H9 (cell line): ENCODE results near the gene F10. TPM values are rescaled to one million over a fixed set of nuclear protein-coding genes. Genes with fewer than 3 reads are reported as not detected.

Source experiments
- DNase-seq: peaks from one replicate; pipeline ENCODE4 v3.0.0-alpha.2; 2017
- H2AFZ ChIP-seq: one replicate; pipeline ENCODE4 v1.6.1; 2013; ENCODE audit warnings: mild to moderate bottlenecking, low read length, control low read depth, moderate library complexity
- H2AK5ac ChIP-seq: 2 replicates; pipeline ENCODE4 v1.6.1; 2013; ENCODE audit warnings: low read length, control low read depth, mixed read lengths; ENCODE audit not compliant: insufficient read length
- H2BK120ac ChIP-seq: one replicate; pipeline ENCODE4 v1.6.1; 2013; ENCODE audit warnings: low read depth, mild to moderate bottlenecking, low read length, control low read depth, inconsistent platforms; ENCODE audit not compliant: poor library complexity, severe bottlenecking
- H2BK12ac ChIP-seq: 2 replicates; pipeline ENCODE4 v1.6.1; 2013; ENCODE audit warnings: low read length, control low read depth, mixed read lengths, low read depth; ENCODE audit not compliant: insufficient read length
- H2BK15ac ChIP-seq: 2 replicates; pipeline ENCODE4 v1.6.1; 2013; ENCODE audit warnings: low read depth, low read length, control low read depth
- H2BK20ac ChIP-seq: one replicate; pipeline ENCODE4 v1.6.1; 2013; ENCODE audit warnings: low read depth, mild to moderate bottlenecking, low read length, control low read depth, inconsistent platforms; ENCODE audit not compliant: poor library complexity, severe bottlenecking
- H2BK5ac ChIP-seq: 2 replicates; pipeline ENCODE4 v1.6.1; 2013; ENCODE audit warnings: low read length, control low read depth, mixed read lengths; ENCODE audit not compliant: insufficient read length
- H3K14ac ChIP-seq: 2 replicates; pipeline ENCODE4 v1.6.1; 2013; ENCODE audit warnings: low read length, control low read depth; ENCODE audit not compliant: insufficient read depth
- H3K18ac ChIP-seq: 2 replicates; pipeline ENCODE4 v1.6.1; 2013; ENCODE audit warnings: low read depth, mild to moderate bottlenecking, mixed read lengths, low read length, control low read depth; ENCODE audit not compliant: insufficient read length
- H3K23ac ChIP-seq: 2 replicates; pipeline ENCODE4 v1.6.1; 2013; ENCODE audit warnings: low read length, control low read depth, mixed read lengths, low read depth; ENCODE audit not compliant: insufficient read length
- H3K23me2 ChIP-seq: 2 replicates; pipeline ENCODE4 v1.6.1; 2013; ENCODE audit warnings: low read depth, mild to moderate bottlenecking, mixed read lengths, low read length, control low read depth; ENCODE audit not compliant: insufficient read length, poor library complexity, severe bottlenecking
- H3K27ac ChIP-seq: 2 replicates; pipeline ENCODE4 v1.5.1; 2013; ENCODE audit warnings: low read length, control low read depth, mixed read lengths, low read depth; ENCODE audit not compliant: insufficient read length
- H3K27me3 ChIP-seq: 2 replicates; pipeline ENCODE4 v1.6.1; 2013; ENCODE audit warnings: low read length, control low read depth, inconsistent platforms; ENCODE audit not compliant: insufficient read depth
- H3K4ac ChIP-seq: 2 replicates; pipeline ENCODE4 v1.6.1; 2013; ENCODE audit warnings: low read depth, mild to moderate bottlenecking, control low read depth, inconsistent platforms, low read length, moderate library complexity
- H3K4me1 ChIP-seq: 2 replicates; pipeline ENCODE4 v1.6.1; 2013; ENCODE audit warnings: low read length, control low read depth, inconsistent platforms; ENCODE audit not compliant: insufficient read depth
- H3K4me2 ChIP-seq: 2 replicates; pipeline ENCODE4 v1.6.1; 2013; ENCODE audit warnings: low read length, control low read depth, mixed read lengths; ENCODE audit not compliant: insufficient read length, insufficient read depth
- H3K56ac ChIP-seq: 2 replicates; pipeline ENCODE4 v1.6.1; 2013; ENCODE audit warnings: low read depth, mild to moderate bottlenecking, mixed read lengths, low read length, control low read depth; ENCODE audit not compliant: insufficient read length
- H3K79me1 ChIP-seq: 2 replicates; pipeline ENCODE4 v1.6.1; 2013; ENCODE audit warnings: low read depth, mild to moderate bottlenecking, moderate library complexity, low read length, control low read depth, inconsistent platforms; ENCODE audit not compliant: insufficient read depth, poor library complexity, severe bottlenecking
- H3K79me2 ChIP-seq: 2 replicates; pipeline ENCODE4 v1.6.1; 2013; ENCODE audit warnings: low read length, control low read depth, inconsistent platforms; ENCODE audit not compliant: insufficient read depth
- H3K9ac ChIP-seq: 2 replicates; pipeline ENCODE4 v1.6.1; 2013; ENCODE audit warnings: low read length, control low read depth, mixed read lengths; ENCODE audit not compliant: insufficient read length; ENCODE audit errors: extremely low read depth
- H3K9me3 ChIP-seq: one replicate; pipeline ENCODE4 v1.6.1; 2013; ENCODE audit warnings: low read depth, low read length, inconsistent platforms; ENCODE audit not compliant: control insufficient read depth
- H3T11ph ChIP-seq: one replicate; pipeline ENCODE4 v1.6.1; 2013; ENCODE audit warnings: mild to moderate bottlenecking, low read length, control low read depth, inconsistent platforms
- H4K20me1 ChIP-seq: one replicate; pipeline ENCODE4 v1.6.1; 2013; ENCODE audit not compliant: control insufficient read depth, insufficient read length, insufficient read depth
- H4K5ac ChIP-seq: 2 replicates; pipeline ENCODE4 v1.6.1; 2013; ENCODE audit warnings: low read depth, mild to moderate bottlenecking, mixed read lengths, low read length, control low read depth; ENCODE audit not compliant: insufficient read length
- H4K8ac ChIP-seq: replicated peaks from 2 replicates; pipeline ENCODE4 v1.6.1; 2013; ENCODE audit warnings: low read length, control low read depth, mixed read lengths, low read depth; ENCODE audit not compliant: insufficient read length
- H4K91ac ChIP-seq: 2 replicates; pipeline ENCODE4 v1.6.1; 2013; ENCODE audit warnings: low read depth, mild to moderate bottlenecking, moderate library complexity, mixed read lengths, low read length, control low read depth; ENCODE audit not compliant: insufficient read length
- H3K27ac Mint-ChIP-seq, 3 experiments: 2 replicates in 2 of 3; 3 replicates in 1 of 3; pipeline ENCODE4 v1.8.0; 2020 to 2021; ENCODE audit warnings: mixed read lengths in 3 of 3, mild to moderate bottlenecking in 1 of 3, moderate library complexity in 1 of 3
- H3K27me3 Mint-ChIP-seq: 2 replicates; pipeline ENCODE4 v1.8.0; 2021; ENCODE audit warnings: low read depth, mild to moderate bottlenecking, moderate library complexity, mixed read lengths
- H3K36me3 Mint-ChIP-seq, 3 experiments: 2 replicates in 2 of 3; 3 replicates in 1 of 3; pipeline ENCODE4 v1.8.0; 2020 to 2021; ENCODE audit warnings: low read depth in 3 of 3, mixed read lengths in 3 of 3; ENCODE audit not compliant: insufficient read depth in 1 of 3
- H3K4me1 Mint-ChIP-seq, 2 experiments: 2 replicates each; pipeline ENCODE4 v1.8.0; 2020; ENCODE audit warnings: mixed read lengths in 2 of 2
- H3K4me3 Mint-ChIP-seq, 2 experiments: 2 replicates in 1 of 2; 3 replicates in 1 of 2; pipeline ENCODE4 v1.8.0; 2020 to 2021; ENCODE audit warnings: mild to moderate bottlenecking in 2 of 2, mixed read lengths in 2 of 2, moderate library complexity in 1 of 2
- H3K9me3 Mint-ChIP-seq, 2 experiments: 2 replicates in 1 of 2; 3 replicates in 1 of 2; pipeline ENCODE4 v1.8.0; 2020; ENCODE audit warnings: mild to moderate bottlenecking in 2 of 2, mixed read lengths in 2 of 2, moderate library complexity in 1 of 2
- WGBS: extraction: QIAGEN DNeasy Blood & Tissue Kit; methylation state at CpG from one replicate; pipeline ENCODE4 v1.1.7; 2013; ENCODE audit warnings: missing lambda C conversion rate, low lambda C conversion rate, mixed read lengths; ENCODE audit not compliant: insufficient read length; ENCODE audit errors: extremely low coverage; 5-methylcytosine and 5-hydroxymethylcytosine counted together
- total RNA-seq: library from RNA; stranded (reverse); gene quantifications from 2 replicates; pipeline ENCODE4 v1.2.1, GENCODE V29; 2021
- TF ChIP-seq, protein P1 (sequence below): fragments of 200-600 bp; sonication (generic); conservative IDR thresholded peaks from 3 replicates; pipeline ENCODE4 v1.8.0; 2021; ENCODE audit warnings: antibody characterized with exemption, mild to moderate bottlenecking

Gene F10
- total RNA-seq, 1 experiment from 2014 or later, result 1.7 TPM

- no peak overlapping the region for H3K14ac ChIP-seq
- H4K91ac ChIP-seq, result no peak overlapping the region
- peaks cover 10 to 15% of the 10 kb centered on the region in 2 experiments for H3K4me1 Mint-ChIP-seq
- no peaks in the 10 kb centered on the region for H3K79me1 ChIP-seq
- no CpG with 5 or more reads among the region's 16 CpGs for WGBS
- H3K56ac ChIP-seq, result no peak overlapping the region
- H3K79me2 ChIP-seq, result no peaks in the 10 kb centered on the region
- no peak overlapping the region for H4K8ac ChIP-seq
- no peak overlapping the region for H3T11ph ChIP-seq
- H3K4me1 ChIP-seq, result no peaks in the 10 kb centered on the region; the same call in 1 of the 2 replicates
- TF ChIP-seq, protein P1, sequence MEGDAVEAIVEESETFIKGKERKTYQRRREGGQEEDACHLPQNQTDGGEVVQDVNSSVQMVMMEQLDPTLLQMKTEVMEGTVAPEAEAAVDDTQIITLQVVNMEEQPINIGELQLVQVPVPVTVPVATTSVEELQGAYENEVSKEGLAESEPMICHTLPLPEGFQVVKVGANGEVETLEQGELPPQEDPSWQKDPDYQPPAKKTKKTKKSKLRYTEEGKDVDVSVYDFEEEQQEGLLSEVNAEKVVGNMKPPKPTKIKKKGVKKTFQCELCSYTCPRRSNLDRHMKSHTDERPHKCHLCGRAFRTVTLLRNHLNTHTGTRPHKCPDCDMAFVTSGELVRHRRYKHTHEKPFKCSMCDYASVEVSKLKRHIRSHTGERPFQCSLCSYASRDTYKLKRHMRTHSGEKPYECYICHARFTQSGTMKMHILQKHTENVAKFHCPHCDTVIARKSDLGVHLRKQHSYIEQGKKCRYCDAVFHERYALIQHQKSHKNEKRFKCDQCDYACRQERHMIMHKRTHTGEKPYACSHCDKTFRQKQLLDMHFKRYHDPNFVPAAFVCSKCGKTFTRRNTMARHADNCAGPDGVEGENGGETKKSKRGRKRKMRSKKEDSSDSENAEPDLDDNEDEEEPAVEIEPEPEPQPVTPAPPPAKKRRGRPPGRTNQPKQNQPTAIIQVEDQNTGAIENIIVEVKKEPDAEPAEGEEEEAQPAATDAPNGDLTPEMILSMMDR, result no peak
- no peak overlapping the region for H2BK12ac ChIP-seq
- no peak overlapping the region for H3K4me2 ChIP-seq
- H3K36me3 Mint-ChIP-seq, result no peaks in the 10 kb centered on the region
- no peak overlapping the region for H3K27ac ChIP-seq
- H3K4me3 Mint-ChIP-seq, result no peak overlapping the region
- H3K9me3 Mint-ChIP-seq, result 0 out of 5 replicates have a peak, but pooled peaks cover 0 to 2% of the 10 kb centered on the region in 2 experiments
- no peak overlapping the region for H3K4ac ChIP-seq
- H3K9me3 ChIP-seq, result no peaks in the 10 kb centered on the region
- no peak overlapping the region for H2BK15ac ChIP-seq
- H2BK20ac ChIP-seq, result no peak overlapping the region
- no peak overlapping the region for H2BK5ac ChIP-seq
- no peak overlapping the region for H3K18ac ChIP-seq
- H3K9ac ChIP-seq, result no peak overlapping the region
- H4K5ac ChIP-seq, result no peak overlapping the region
- no peak overlapping the region for H3K23ac ChIP-seq
- H3K27me3 ChIP-seq, result no peaks in the 10 kb centered on the region
- H3K27ac Mint-ChIP-seq, result no peak overlapping the region; a peak in 1 of 7 replicates
- DNase-seq, result no peak
- H3K23me2 ChIP-seq, result no peaks in the 10 kb centered on the region
- H4K20me1 ChIP-seq, result no peaks in the 10 kb centered on the region
- no peak overlapping the region for H2AFZ ChIP-seq
- peaks cover 28% of the 10 kb centered on the region for H3K27me3 Mint-ChIP-seq
- no peak overlapping the region for H2AK5ac ChIP-seq
- H2BK120ac ChIP-seq, result no peak overlapping the region
These were observed 3.3 kb upstream of the F10 start for GRCh38 chr13:113119166-113119821.
